H1 (cell line): ENCODE results near the gene OPCML. TPM values are rescaled to one million over a fixed set of nuclear protein-coding genes. Genes with fewer than 3 reads are reported as not detected.

Experiments
- SIX5 ChIP-seq: IDR thresholded peaks from 2 replicates; pipeline ENCODE4 v1.6.1; 2011; ENCODE audit warnings: mild to moderate bottlenecking, low read depth, low read length
- polyA plus RNA-seq, 7 experiments: library from polyadenylated mRNA; depleted of rRNA in 3 of 7; stranded (reverse) in 5 of 7; unstranded in 2 of 7; fragments of >200 nt in 5 of 7; fragments of 200-250 nt in 2 of 7; gene quantifications; 1 replicate in 5 of 7; 2 replicates in 1 of 7; 4 replicates in 1 of 7; pipeline versions ENCODE4 v1.2.1 to v1.2.3, GENCODE V29; 2011 to 2013; ENCODE audit warnings: missing spikeins in 2 of 7, mixed read lengths in 2 of 7
- total RNA-seq: library from RNA; stranded (reverse); fragmentation: NEBNext Ultra II Directional; extraction: Animal tissue kit (Norgen Biotek cat#: 25700); gene quantifications from 2 replicates; pipeline ENCODE4 v1.2.1, GENCODE V29; 2021
- TF ChIP-seq, protein P1 (sequence below): fragments of 300-600 bp; sonication (generic); IDR thresholded peaks from 2 replicates; pipeline ENCODE4 v1.7.1; 2012; ENCODE audit warnings: low read length, moderate library complexity, mild to moderate bottlenecking, inconsistent platforms; ENCODE audit not compliant: insufficient replicate concordance
- TF ChIP-seq, protein P2 (sequence below), 3 experiments: IDR thresholded peaks; 1 replicate in 2 of 3; 2 replicates in 1 of 3; pipeline versions ENCODE4 v1.5.1 to v1.6.1; 2011; ENCODE audit warnings: low read length in 3 of 3, mild to moderate bottlenecking in 3 of 3, inconsistent platforms in 2 of 3, low read depth in 1 of 3, moderate library complexity in 1 of 3; ENCODE audit not compliant: insufficient read depth in 1 of 3; ENCODE audit errors: control extremely low read depth in 1 of 3
- TF ChIP-seq, protein P3 (sequence below): IDR thresholded peaks from 2 replicates; pipeline ENCODE4 v1.6.1; 2012; ENCODE audit warnings: low read length, inconsistent platforms
- TF ChIP-seq, protein P4 (sequence below): IDR thresholded peaks from 2 replicates; pipeline ENCODE4 v1.6.1; 2011; ENCODE audit warnings: low read depth, mild to moderate bottlenecking, low read length; ENCODE audit not compliant: insufficient read depth

The OPCML gene
- total and polyA plus RNA-seq, 2 of the 8 experiments (the other 6 are each of a cell fraction or from before 2014, with no cell fraction given) = 2.3 to 3.1 TPM

DNA sequence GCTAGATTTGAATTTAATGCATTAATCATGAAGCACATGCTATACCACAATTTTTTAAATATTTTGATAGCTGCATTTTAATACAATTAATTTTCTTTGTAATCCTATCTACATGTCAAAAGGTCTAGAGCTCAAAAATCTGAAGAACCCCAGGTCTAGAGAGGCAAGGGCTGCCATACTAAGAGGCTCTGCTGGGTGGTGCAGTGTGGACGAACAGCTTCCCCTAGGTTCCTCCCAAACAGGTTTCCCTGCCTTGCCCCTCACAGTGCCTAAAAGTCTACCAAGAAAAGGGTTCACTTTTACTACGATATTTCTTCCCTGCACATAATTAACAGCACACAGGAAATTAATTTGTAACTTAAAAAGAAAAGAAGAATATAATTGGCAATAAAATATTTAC, 681.1 kb downstream of the OPCML start (continued):
- TF ChIP-seq, protein P1, sequence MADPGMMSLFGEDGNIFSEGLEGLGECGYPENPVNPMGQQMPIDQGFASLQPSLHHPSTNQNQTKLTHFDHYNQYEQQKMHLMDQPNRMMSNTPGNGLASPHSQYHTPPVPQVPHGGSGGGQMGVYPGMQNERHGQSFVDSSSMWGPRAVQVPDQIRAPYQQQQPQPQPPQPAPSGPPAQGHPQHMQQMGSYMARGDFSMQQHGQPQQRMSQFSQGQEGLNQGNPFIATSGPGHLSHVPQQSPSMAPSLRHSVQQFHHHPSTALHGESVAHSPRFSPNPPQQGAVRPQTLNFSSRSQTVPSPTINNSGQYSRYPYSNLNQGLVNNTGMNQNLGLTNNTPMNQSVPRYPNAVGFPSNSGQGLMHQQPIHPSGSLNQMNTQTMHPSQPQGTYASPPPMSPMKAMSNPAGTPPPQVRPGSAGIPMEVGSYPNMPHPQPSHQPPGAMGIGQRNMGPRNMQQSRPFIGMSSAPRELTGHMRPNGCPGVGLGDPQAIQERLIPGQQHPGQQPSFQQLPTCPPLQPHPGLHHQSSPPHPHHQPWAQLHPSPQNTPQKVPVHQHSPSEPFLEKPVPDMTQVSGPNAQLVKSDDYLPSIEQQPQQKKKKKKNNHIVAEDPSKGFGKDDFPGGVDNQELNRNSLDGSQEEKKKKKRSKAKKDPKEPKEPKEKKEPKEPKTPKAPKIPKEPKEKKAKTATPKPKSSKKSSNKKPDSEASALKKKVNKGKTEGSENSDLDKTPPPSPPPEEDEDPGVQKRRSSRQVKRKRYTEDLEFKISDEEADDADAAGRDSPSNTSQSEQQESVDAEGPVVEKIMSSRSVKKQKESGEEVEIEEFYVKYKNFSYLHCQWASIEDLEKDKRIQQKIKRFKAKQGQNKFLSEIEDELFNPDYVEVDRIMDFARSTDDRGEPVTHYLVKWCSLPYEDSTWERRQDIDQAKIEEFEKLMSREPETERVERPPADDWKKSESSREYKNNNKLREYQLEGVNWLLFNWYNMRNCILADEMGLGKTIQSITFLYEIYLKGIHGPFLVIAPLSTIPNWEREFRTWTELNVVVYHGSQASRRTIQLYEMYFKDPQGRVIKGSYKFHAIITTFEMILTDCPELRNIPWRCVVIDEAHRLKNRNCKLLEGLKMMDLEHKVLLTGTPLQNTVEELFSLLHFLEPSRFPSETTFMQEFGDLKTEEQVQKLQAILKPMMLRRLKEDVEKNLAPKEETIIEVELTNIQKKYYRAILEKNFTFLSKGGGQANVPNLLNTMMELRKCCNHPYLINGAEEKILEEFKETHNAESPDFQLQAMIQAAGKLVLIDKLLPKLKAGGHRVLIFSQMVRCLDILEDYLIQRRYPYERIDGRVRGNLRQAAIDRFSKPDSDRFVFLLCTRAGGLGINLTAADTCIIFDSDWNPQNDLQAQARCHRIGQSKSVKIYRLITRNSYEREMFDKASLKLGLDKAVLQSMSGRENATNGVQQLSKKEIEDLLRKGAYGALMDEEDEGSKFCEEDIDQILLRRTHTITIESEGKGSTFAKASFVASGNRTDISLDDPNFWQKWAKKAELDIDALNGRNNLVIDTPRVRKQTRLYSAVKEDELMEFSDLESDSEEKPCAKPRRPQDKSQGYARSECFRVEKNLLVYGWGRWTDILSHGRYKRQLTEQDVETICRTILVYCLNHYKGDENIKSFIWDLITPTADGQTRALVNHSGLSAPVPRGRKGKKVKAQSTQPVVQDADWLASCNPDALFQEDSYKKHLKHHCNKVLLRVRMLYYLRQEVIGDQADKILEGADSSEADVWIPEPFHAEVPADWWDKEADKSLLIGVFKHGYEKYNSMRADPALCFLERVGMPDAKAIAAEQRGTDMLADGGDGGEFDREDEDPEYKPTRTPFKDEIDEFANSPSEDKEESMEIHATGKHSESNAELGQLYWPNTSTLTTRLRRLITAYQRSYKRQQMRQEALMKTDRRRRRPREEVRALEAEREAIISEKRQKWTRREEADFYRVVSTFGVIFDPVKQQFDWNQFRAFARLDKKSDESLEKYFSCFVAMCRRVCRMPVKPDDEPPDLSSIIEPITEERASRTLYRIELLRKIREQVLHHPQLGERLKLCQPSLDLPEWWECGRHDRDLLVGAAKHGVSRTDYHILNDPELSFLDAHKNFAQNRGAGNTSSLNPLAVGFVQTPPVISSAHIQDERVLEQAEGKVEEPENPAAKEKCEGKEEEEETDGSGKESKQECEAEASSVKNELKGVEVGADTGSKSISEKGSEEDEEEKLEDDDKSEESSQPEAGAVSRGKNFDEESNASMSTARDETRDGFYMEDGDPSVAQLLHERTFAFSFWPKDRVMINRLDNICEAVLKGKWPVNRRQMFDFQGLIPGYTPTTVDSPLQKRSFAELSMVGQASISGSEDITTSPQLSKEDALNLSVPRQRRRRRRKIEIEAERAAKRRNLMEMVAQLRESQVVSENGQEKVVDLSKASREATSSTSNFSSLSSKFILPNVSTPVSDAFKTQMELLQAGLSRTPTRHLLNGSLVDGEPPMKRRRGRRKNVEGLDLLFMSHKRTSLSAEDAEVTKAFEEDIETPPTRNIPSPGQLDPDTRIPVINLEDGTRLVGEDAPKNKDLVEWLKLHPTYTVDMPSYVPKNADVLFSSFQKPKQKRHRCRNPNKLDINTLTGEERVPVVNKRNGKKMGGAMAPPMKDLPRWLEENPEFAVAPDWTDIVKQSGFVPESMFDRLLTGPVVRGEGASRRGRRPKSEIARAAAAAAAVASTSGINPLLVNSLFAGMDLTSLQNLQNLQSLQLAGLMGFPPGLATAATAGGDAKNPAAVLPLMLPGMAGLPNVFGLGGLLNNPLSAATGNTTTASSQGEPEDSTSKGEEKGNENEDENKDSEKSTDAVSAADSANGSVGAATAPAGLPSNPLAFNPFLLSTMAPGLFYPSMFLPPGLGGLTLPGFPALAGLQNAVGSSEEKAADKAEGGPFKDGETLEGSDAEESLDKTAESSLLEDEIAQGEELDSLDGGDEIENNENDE = no peak
- TF ChIP-seq, protein P2, sequence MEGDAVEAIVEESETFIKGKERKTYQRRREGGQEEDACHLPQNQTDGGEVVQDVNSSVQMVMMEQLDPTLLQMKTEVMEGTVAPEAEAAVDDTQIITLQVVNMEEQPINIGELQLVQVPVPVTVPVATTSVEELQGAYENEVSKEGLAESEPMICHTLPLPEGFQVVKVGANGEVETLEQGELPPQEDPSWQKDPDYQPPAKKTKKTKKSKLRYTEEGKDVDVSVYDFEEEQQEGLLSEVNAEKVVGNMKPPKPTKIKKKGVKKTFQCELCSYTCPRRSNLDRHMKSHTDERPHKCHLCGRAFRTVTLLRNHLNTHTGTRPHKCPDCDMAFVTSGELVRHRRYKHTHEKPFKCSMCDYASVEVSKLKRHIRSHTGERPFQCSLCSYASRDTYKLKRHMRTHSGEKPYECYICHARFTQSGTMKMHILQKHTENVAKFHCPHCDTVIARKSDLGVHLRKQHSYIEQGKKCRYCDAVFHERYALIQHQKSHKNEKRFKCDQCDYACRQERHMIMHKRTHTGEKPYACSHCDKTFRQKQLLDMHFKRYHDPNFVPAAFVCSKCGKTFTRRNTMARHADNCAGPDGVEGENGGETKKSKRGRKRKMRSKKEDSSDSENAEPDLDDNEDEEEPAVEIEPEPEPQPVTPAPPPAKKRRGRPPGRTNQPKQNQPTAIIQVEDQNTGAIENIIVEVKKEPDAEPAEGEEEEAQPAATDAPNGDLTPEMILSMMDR (IDR thresholded peaks at IDR 0.05; ENCODE audit: control extremely low read depth in 1 of 3, insufficient read depth in 1 of 3, low read depth in 1 of 3, low read length in 3 of 3) = no peak
- no peak for TF ChIP-seq SIX5
- TF ChIP-seq, protein P3, sequence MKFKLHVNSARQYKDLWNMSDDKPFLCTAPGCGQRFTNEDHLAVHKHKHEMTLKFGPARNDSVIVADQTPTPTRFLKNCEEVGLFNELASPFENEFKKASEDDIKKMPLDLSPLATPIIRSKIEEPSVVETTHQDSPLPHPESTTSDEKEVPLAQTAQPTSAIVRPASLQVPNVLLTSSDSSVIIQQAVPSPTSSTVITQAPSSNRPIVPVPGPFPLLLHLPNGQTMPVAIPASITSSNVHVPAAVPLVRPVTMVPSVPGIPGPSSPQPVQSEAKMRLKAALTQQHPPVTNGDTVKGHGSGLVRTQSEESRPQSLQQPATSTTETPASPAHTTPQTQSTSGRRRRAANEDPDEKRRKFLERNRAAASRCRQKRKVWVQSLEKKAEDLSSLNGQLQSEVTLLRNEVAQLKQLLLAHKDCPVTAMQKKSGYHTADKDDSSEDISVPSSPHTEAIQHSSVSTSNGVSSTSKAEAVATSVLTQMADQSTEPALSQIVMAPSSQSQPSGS = no peak
- TF ChIP-seq, protein P4, sequence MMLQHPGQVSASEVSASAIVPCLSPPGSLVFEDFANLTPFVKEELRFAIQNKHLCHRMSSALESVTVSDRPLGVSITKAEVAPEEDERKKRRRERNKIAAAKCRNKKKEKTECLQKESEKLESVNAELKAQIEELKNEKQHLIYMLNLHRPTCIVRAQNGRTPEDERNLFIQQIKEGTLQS = no peak
